Measurements from ENCODE around the gene MRE11. TPM values are rescaled to one million over a fixed set of nuclear protein-coding genes. Genes with fewer than 3 reads are reported as not detected.

Gene MRE11
- total RNA-seq, 1 donor from 2014 or later = 8.1 TPM

- Histone ChIP-seq H3K36me3 (ENCODE audit: control insufficient read depth, insufficient read depth, low read length) (no peaks in the 10 kb centered on the region), H3K4me3 (ENCODE audit: low read depth, low read length) (no peak overlapping the region), H3K27me3 (ENCODE audit: control insufficient read depth, insufficient read depth, low read length) (no peaks in the 10 kb centered on the region)
- DNase-seq (ENCODE audit: low read depth) = no peak
- TF ChIP-seq CTCF (IDR thresholded peaks at IDR 0.05; ENCODE audit: insufficient read depth, low read length, poor library complexity, severe bottlenecking) = no peak
These were observed 39.3 kb downstream of the MRE11 start for GRCh38 chr11:94454301-94454700.

GRCh38 chr11:94452988-94453387 lies 40.7 kb downstream of the MRE11 start:
- TF ChIP-seq CTCF (IDR thresholded peaks at IDR 0.05; ENCODE audit: insufficient read depth, low read length, poor library complexity, severe bottlenecking) = no peak
- DNase-seq (ENCODE audit: low read depth) = no peak
- Histone ChIP-seq H3K27me3 (ENCODE audit: control insufficient read depth, insufficient read depth, low read length) (no peaks in the 10 kb centered on the region), H3K4me3 (ENCODE audit: low read depth, low read length) (no peak overlapping the region), H3K36me3 (ENCODE audit: control insufficient read depth, insufficient read depth, low read length) (no peaks in the 10 kb centered on the region)

DNA sequence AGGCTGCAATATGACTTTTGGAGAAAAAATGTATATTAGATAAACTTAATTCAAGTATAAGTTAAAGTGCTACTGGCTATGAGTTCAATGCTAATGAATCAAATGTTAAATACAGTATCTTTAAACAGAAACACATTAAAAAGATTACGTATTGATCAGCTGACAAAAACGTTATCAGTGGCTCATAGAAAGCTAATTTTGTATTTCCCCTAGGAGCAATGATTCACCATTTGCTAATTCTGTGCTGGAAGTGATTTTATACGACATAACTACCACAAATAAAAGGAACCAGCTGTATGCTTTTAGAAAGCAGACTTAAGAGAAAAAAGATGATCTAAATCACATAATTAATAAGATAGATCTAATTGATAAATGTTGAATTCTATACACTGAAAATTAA lies 43.6 kb downstream of the MRE11 start:
- no peak for DNase-seq (ENCODE audit: low read depth)
- H3K4me3 ChIP-seq (ENCODE audit: low read depth, low read length) = no peak overlapping the region
- no peak for TF ChIP-seq CTCF (IDR thresholded peaks at IDR 0.05; ENCODE audit: insufficient read depth, low read length, poor library complexity, severe bottlenecking)
- H3K36me3 ChIP-seq (ENCODE audit: control insufficient read depth, insufficient read depth, low read length) = no peaks in the 10 kb centered on the region
- H3K27me3 ChIP-seq (ENCODE audit: control insufficient read depth, insufficient read depth, low read length) = no peaks in the 10 kb centered on the region

GRCh38 chr11:94449437-94449836 lies 44.2 kb downstream of the MRE11 start:
- no peaks in the 10 kb centered on the region for H3K36me3 ChIP-seq (ENCODE audit: control insufficient read depth, insufficient read depth, low read length)
- no peak for TF ChIP-seq CTCF (IDR thresholded peaks at IDR 0.05; ENCODE audit: insufficient read depth, low read length, poor library complexity, severe bottlenecking)
- DNase-seq (ENCODE audit: low read depth) = peak; percentile 51
- H3K4me3 ChIP-seq (ENCODE audit: low read depth, low read length) = no peak overlapping the region
- H3K27me3 ChIP-seq (ENCODE audit: control insufficient read depth, insufficient read depth, low read length) = no peaks in the 10 kb centered on the region

DNA sequence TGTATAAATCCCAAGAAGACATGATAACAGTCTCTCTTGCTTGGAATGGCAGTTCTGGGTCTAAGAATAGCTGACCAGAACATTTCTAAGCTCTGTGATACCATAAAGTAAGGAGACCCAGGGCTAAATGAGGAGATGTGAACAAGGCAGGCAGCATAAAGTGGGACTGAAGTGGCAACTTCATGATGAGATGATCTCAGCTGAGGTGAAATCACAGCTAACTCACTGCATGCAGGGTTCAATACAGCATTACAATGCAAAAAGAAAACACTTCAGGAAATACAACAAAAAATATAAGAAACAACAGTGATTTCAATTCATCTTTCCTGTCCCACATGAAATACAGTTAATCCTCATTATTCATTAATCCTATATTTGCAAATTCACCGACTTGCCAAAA lies 44.6 kb downstream of the MRE11 start:
- Histone ChIP-seq H3K4me3 (ENCODE audit: low read depth, low read length) (no peak overlapping the region), H3K27me3 (ENCODE audit: control insufficient read depth, insufficient read depth, low read length) (no peaks in the 10 kb centered on the region), H3K36me3 (ENCODE audit: control insufficient read depth, insufficient read depth, low read length) (no peaks in the 10 kb centered on the region)
- no peak for DNase-seq (ENCODE audit: low read depth)
- no peak for TF ChIP-seq CTCF (IDR thresholded peaks at IDR 0.05; ENCODE audit: insufficient read depth, low read length, poor library complexity, severe bottlenecking)

DNA sequence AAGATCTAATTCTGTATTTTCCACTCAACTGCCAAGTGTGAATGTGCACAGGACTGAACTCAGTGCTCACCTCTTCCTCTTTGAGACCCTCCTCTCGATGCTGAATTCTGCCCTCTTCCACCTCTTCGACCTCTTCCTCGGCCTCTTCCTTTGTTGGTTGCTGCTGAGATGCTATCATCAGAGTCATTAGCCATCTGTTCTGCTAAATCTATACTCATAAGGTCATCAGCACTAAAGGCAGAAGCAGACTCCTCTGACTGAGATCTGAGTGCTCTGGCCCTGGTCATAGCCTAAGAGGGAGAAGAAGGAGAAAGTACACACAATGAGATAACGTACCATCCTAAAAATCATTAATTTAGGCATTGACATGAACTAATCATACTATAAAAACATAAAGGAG lies 46.5 kb downstream of the MRE11 start:
- DNase-seq (ENCODE audit: low read depth) = no peak
- TF ChIP-seq CTCF (IDR thresholded peaks at IDR 0.05; ENCODE audit: insufficient read depth, low read length, poor library complexity, severe bottlenecking) = no peak
- Histone ChIP-seq H3K27me3 (ENCODE audit: control insufficient read depth, insufficient read depth, low read length) (no peaks in the 10 kb centered on the region), H3K36me3 (ENCODE audit: control insufficient read depth, insufficient read depth, low read length) (no peaks in the 10 kb centered on the region), H3K4me3 (ENCODE audit: low read depth, low read length) (no peak overlapping the region)
